GM10266 (cell line): ENCODE measurements around the gene ANLN.

ENCODE experiments used
- DNase-seq: peaks from one replicate; pipeline ENCODE4 v3.0.0; 2012; ENCODE audit errors: extremely low spot score
- CTCF ChIP-seq: IDR thresholded peaks from 2 replicates; pipeline ENCODE4 v1.5.1; 2012; ENCODE audit warnings: mild to moderate bottlenecking, low read depth; ENCODE audit not compliant: control insufficient read depth, insufficient read depth; ENCODE audit errors: missing control alignments

ANLN gene

GRCh38 chr7:36389371-36390198, at the start of gene ANLN:
Gene ANLN (plus strand): TSS chr7:36389862. CDS start chr7:36390027, 165 bp downstream.
- DNase-seq: peak; percentile 98
- no peak for TF ChIP-seq CTCF

GRCh38 chr7:36343548-36343947, 46.1 kb upstream of the ANLN start:
- no peak for TF ChIP-seq CTCF

GRCh38 chr7:36344622-36345021, 45.0 kb upstream of the ANLN start:
- DNase-seq: no peak
- TF ChIP-seq CTCF: no peak

More at GRCh38 chr7:36343548-36343947, 46.1 kb upstream of the ANLN start:
- no peak for DNase-seq

- DNase-seq: no peak
- TF ChIP-seq CTCF: no peak
Measured at GRCh38 chr7:36346260-36346831, 43.3 kb upstream of the ANLN start.

- TF ChIP-seq CTCF: no peak
- DNase-seq: no peak
Measured at GRCh38 chr7:36348256-36348655, 41.4 kb upstream of the ANLN start.

GRCh38 chr7:36348771-36349170, 40.9 kb upstream of the ANLN start:
- TF ChIP-seq CTCF: no peak
- no peak for DNase-seq

- no peak for TF ChIP-seq CTCF
- no peak for DNase-seq
Measured at GRCh38 chr7:36349626-36350025, 40.0 kb upstream of the ANLN start.
